HuH-7 (cell line): ENCODE measurements around the gene C1R.
"Not testable (repeated sequence)": the region's sequence is repeated elsewhere in the genome, so short reads cannot be mapped to it uniquely, and the experiment has no call there.

Source experiments
- DNase-seq: peaks from one replicate; pipeline ENCODE4 v3.0.0; 2011; ENCODE audit warnings: low spot score

The C1R gene

DNA sequence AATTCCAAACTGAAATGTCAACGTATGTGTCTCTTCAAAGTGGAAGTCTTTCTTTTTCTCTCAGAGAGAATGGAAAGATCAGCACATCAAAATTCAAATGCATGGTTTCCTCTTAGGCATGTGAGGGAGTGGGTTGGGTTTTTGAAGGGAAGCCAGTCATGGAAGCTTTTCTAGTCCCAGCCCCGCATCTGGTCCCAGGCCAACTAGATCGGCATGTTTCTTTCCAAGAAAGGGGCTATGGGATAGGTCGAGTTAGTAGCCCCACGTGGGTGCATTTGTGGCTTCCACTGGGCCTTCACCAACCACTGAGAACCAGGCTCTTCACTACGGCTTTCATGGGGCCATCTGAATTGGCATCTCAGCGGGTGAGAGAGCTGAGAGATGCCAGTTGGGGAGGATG lies 25.1 kb downstream of the C1R start:
- no peak for DNase-seq

DNA sequence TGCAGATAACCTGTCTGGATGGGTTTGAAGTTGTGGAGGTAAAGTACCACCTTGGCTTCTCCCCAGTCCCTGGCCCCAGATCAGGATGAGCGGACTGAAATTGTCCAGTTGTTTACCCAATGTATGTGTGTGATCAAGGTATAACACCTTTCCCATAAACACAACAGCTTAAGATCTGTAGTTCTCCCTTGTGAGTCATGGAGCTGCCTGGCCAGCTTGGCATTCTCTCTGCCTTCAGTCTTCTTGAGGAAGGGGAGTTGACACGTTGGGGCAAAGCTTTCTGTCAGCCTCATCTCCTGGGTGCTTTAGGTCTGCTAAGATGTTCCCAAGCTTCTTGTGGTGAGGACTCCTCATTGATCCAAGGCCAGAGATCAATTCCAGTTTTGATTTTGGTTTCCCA lies 25.6 kb downstream of the C1R start:
- DNase-seq = no peak

DNA sequence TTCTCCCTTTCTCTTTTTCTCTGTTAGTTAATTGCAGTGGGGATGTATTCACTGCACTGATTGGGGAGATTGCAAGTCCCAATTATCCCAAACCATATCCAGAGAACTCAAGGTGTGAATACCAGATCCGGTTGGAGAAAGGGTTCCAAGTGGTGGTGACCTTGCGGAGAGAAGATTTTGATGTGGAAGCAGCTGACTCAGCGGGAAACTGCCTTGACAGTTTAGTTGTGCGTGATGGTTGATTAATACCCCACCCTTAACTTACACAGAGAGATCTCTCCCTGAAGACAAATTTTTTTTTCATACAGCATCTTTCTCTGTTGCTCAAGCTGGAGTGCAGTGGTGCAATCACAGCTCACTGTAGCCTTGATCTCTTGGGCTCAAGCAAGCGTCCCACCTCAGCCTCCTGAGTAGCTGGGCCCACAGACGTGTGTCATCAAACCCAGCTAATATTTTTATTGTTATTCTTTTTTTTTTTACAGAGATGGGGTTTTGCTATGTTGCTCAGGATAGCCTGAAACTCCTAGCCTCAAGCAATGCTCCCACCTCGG lies 27.1 kb downstream of the C1R start:
- no peak for DNase-seq

DNA sequence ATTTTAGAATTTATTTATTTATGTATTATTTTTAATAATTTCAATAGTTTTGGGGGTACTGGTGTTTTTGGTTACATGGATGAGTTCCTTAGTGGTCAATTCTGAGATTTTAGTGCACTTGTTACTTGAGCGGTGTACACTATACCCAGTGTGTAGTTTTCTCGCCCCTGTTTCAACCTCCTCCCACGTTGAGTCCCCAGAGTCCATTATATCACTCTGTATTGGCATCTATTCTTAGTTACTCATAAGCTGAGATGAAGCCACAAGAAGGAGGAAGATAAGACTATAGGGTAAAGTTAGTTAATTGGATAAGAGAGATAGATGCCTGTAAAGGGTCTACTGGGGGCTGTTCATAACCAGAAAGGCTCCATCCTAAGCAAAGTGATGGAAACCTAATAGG lies 27.7 kb downstream of the C1R start:
- no peak for DNase-seq

DNA sequence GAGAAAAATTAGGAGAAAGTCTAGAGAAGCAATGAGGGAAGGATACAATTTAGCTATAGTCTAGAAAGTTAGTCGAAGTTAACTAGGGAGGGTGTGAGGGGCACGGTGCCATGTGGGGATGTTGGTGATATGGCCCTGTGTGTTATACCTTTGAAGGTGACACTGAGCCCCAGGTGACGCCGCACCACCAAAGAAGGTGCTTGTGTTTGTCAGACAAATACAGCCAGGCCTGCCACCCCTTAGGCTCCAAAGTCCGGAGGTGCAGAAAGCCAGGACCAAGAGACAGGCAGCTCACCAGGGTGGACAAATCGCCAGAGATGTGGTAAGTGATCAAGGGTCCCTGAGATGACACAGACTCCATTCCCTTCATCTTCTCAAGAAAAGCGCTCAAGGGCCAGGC lies 30.6 kb downstream of the C1R start:
- no peak for DNase-seq

DNA sequence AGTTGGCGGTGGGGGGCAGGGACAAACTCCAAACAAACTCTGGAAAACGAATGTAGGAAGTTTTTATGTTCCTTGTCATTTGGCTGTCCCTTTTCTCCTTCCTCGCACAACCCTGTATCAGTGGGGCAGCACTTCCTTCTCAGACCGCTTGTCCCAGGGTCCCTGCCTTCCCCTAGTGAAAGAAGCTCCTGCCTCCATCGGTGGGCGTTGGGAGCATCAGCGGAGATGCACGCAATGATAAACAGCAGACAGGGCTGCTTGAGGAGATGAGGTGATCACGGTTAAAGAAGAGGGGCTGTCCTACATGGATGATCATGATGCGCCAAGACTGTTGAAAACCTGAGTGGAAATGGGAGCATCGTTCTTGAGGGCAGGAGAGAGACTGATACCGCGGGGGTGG lies 31.1 kb downstream of the C1R start:
- no peak for DNase-seq

DNA sequence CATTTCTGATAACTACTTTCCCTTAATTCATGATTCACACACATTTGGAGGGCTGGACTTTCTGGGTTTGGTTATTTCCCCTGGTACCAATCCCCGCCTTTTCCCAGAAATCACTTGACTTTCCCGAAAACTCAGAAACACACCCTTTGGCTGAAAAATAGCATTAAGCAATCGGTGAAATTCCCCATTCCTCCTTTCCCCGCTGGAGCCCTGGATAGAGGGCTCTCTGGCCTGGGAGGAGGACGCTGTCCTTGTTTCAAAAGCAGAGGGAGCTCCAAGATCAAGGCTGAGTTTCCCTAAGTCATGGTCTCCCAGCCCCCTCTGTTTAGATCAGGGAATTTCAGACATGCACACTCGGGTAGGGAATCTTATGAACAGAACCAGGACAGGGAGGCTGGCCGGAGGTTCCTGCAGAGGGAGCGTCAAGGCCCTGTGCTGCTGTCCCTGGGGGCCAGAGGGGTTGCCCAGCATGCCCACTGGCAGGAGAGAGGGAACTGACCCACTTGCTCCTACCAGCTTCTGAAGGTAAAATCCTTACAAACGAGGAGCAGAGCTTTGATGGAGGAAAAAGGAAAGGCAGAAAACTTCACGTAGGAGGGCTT lies 31.8 kb downstream of the C1R start, which contains the start of gene C1S:
Gene C1S, plus strand, starts transcription at position 366 of the 602 bp plus-strand sequence. CDS start 1,195 bp downstream, outside the sequence.
- peak; percentile 79 for DNase-seq

DNA sequence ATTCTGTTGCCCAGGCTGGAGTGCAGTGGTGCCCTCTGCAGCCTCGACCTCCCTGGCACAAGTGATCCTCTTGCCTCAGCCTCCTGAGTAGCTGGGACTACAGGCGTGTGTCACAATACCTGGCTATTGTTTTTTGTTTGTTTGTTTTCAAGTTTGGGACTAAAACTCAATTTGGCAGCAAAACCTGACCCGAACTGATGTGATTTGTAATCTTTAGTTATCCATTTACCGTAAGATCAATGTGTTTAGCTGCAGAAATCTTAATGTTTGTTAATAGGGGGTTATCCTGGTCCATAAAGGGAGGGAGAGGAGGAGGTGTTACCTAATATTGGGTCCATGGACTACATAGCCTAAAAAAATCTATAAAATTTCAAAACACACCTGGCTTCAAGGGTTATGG lies 32.5 kb downstream of the C1R start:
- DNase-seq = no peak

DNA sequence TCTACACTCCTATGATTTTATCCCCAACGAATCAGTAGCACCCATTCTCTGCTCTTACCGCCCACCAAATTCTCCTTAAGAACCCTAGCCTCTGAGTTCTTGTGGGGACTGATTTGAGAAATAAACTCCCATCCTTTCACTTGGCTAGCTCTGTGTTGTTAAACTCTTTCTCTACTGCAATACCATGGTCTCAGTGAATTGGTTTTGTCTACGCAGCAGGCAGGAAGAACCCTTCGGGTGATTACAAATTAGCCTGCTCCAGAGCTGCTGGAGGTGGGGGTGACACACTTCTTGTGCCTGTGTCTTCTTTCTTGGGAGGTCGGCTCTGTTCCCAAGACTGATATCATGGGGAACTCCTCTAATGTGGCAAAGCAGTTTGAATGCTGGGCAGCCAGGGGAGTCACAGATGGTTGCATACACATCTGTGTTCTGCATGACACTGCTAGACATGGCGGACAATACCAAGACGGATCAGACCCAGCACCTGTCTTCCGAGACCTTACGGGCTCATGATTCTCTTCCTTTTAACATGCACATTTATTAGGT lies 33.3 kb downstream of the C1R start:
- no peak for DNase-seq

DNA sequence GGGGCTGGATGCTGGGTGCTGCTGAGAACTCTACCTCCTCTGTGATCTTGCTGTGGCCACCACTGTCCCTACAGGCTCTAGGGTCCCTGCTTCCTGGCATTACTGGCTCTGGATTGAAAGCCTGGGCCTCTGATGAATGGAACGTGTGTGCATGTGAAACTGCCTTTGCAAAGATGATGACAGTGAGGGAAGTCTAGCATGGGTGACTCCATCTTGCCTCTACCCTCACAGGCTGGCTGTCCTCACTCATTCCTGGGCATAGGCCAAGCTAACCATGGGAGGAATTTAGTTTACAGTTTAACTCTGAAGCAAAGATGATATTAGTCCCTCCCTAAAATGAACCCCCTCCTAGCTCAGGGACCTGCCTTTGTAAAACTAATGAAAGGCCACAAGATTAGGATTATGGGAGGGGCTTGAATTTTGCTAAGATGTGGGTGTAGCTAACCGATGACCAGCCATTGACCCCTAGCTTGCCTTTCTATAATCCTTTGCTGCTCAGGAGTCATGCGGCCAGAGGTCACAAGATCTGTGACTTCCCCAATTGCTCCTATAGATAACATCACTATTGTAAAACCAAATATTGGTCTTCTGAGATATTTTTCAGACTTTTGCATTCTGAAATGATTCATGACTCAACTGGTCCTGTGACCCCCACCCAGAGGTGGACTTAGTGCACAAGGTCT lies 33.9 kb downstream of the C1R start:
- no peak for DNase-seq

DNA sequence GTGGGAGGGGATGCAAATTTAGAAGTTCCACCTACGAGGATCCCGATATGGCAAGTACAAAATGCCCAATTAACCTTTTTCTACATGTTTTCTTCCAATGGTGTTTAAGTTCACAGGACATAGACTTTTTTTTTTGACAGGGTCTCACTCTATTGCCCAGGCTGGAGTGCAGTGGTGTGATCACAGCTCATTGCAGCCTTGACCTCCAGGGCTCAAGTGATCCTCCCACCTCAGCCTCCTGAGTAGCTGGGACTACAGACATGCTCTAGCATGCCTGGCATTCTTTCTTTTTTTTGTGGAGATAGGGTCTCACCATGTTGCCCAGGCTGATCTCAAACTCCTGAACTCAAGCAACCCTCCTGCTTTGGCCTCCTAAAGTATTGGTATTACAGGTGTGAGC lies 36.5 kb downstream of the C1R start:
- not testable (repeated sequence) for DNase-seq

DNA sequence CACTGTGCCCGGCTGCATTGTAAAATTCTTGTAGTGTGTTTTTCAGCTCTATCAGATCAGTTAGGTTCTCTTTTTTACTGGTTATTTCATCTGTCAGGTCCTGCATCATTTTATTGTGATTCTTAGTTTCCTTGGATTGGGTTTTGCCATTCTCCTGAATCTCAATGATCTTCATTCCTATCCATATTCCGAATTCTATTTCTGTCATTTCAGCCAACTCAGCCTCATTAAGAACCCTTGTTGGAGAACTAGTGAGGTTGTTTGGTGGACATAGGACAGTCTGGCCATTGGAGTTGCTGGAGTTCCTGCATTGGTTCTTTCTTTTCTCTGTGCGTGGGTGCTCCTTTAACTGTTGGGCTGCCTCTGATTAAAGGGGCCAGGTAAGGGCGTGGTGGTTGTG lies 37.3 kb downstream of the C1R start:
- DNase-seq = no peak

DNA sequence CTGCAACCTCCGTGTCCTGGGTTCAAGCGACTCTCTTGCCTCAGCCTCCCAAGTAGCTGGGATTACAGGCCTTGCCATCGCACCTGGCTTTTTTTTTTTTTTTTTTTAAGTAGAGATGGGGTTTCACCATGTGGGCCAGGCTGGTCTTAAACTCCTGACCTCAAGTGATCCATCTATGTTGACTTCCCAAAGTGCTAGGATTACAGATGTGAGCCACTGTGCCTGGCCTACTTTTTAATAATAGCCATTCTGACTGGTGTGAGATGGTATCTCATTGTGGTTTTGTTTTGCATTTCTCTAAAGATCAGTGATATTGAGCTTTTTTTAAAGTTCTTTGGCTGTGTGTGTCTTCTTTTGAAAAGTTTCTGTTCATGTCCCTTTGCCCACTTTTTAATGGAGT lies 42.3 kb downstream of the C1R start:
- not testable (repeated sequence) for DNase-seq

DNA sequence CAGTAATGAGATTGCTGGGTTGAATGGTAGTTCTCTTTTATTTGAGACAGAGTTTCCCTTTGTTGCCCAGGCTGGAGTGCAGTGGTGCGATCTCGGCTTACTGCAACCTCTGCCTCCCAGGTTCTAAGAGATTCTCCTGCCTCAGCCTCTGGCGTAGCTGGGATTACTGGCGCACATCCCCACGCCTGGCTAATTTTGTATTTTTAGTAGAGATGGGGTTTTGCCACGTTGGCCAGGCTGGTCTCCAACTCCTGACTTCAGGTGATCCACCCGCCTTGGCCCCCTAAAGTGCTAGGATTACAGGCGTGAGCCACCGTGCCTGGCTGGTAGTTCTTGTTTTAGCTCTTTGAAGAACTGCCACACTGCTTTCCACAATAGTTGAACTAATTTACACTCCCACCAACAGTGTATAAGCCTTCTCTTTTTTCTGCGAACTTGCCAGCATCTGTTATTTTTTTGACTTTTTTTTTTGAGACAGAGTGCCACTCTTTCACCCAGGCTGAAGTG lies 42.7 kb downstream of the C1R start:
- DNase-seq = not testable (repeated sequence)

DNA sequence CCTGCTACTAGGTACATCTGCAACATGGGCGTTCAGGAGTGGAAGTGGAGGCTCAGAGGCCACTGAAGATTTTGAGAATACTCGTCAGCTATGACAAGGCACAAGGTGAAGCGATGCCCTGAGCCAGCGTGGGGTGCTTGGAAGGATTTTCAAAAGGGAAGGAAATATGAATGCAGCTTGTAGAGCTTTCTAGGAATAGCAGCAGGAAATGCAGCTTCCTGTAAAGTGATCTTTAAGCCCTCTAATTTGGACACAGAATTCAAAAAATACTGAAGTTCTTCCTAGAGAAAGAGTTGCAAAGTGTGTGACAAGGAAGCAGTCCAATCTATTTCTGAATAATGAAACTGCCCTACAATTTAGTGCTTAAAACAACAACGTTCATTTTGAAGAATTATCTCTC lies 44.9 kb downstream of the C1R start:
- DNase-seq = no peak

DNA sequence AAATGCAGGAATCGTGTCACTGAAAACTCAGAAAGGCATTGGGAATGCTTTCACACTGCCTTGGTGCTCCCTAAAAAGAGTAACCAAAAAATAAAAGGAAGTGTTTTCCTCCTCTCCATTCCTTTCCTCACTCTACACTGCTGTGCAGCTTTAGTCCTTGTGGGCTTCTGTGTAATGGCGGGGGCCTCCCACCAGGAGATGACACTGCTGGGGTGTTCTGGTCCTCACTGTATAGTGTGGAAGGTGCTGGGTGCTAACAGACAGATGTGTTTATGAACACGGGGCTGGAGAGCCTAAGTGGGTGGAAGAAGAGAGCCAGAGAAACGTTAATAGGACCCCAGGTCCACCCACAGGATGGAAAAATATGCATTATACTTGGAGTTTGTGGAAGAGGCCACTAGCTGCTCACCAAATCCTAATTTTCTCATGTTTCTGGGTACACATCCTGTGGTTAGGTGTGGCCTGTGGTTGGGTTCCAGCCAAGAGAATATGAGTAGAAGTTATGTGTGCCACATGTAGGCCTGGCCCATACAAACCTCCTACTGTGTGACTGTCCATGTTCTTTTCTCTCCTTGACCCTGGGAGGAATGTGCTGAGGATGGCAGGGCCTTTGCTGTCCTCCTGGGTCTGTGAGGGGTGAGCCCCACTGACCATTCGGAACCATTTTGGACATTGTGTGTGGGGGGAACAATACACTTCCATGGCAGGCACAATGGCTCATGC lies 45.7 kb downstream of the C1R start:
- DNase-seq = no peak

DNA sequence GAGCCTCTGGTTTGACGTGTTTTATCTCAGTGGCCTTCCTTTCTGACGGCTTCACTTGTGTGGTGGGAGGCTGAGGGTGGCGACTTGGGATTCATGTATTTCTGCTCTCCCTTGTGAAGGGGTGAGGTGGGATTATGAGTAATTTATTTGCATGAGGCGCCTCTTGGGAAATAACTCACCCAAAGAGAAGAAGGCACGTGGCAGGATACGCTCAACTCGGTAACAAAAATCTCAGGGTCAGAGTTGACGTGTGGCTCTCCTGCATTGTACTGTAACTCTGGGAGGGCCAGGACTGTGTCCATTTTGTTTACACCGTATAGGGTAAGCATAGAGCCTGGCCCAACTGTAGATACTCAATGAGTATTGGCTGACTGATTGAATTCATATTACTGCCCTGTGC lies 46.3 kb downstream of the C1R start:
- DNase-seq = no peak

DNA sequence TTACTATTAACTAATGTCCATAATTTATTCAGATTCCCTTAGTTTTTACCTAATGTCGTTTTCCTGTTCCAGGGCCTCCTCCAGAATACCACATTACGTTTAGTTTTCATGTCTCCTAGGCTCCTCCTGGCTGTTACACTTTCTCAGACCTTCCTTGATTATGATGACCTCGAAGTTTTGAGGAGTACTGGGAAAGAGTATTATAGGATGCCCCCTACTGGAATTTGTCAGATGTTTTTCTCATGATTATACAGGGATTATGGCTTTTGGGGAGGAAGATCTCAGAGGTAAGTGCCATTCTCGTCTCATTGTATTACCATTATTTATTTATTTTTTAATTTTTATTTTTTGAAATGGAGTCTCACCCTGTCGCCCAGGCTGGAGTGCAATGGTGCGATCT lies 49.4 kb downstream of the C1R start:
- DNase-seq = peak; percentile 68

DNA sequence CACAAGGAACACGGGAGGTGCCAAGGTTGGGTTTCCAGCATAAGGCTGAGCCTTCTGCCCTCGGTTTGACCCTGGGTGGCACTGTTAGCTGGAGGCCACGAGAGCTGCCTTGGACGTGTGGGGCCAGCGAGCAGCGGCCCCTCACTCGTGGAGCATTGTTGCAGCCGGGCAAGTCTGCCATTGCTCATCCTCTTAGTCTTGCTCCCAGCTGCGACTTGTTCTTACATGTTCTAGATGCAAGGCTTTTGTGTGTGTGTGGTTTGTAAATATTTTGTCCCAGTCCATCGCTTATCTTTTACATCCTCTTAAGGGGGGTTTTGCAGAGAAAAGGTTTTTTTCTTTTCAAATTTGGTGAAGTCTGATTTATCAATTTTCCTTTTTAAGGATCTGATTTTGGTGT lies 52.8 kb downstream of the C1R start:
- no peak for DNase-seq

DNA sequence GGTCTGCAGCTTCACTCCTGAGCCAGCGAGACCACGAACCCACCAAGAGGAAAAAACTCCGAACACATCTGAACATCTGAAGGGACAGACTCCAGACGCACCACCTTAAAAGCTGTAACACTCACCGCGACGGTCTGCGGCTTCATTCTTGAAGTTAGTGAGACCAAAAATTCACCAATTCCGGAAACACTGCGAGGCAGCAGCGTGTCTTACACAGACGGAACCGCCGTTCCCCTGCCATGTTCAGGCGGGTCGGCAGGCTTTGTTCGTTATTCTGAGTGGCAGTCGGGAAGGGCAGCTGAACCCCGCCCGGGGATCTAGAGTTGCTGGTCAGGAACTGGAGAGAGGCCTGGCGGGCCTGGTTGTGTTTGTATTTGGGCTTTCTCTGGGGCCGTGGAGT lies 53.7 kb downstream of the C1R start:
- DNase-seq = no peak

DNA sequence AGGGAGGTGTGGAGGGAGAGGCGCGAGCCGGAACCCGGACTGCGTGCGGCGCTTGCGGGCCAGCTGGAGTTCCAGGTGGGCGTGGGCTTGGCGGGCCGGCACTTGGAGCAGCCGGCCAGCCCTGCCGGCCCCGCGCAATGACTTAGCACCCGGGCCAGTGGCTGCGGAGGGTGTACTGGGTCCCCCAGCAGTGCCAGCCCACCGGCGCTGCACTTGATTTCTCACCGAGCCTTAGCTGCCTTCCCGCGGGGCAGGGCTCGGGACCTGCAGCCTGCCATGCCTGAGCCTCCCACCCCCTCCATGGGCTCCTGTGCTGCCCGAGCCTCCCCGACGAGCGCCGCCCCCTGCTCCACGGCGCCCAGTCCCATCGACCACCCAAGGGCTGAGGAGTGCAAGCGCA lies 54.8 kb downstream of the C1R start:
- not testable (repeated sequence) for DNase-seq

DNA sequence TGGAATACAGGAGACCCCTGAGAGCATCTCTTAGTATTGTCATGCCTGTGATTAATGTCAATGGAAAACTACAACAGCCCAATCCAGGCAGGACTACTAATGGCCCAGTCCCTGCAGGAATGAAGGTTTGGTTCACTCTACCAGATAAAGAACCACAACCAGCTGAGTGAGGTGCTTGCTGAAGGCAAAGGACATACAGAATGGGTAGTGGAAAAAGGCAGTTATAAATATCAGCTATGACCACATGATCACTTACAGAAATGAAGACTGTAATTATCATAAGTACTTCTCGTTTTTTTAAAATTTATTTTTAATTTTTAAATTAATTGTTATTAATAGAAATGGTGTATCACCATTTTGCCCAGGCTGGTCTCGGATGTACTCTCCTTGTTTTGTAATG lies 56.8 kb downstream of the C1R start:
- no peak for DNase-seq

DNA sequence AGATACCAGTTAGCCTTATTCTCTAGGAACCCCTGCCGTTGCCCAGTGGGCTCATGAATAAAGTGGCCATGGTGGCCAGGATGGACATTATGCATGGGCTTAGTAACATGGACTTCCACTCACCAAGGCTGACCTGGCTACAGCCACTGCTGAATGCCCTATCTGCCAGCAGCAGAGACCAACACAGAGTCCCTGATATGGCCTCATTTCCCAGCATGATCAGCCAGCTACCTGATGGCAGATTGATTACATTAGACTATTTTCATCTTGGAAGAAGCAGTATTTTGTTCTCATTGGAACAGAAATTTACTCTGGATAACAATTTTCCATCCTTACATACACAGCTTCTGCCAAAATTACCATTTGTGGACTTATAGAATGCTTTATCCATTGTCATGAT lies 57.8 kb downstream of the C1R start:
- DNase-seq = no peak
